HG02610 (cell line): ENCODE measurements around the gene GABRA5.

ENCODE experiments used
- ATAC-seq: cut with Tn5 transposase; IDR thresholded peaks from one replicate; pipeline ENCODE4 v1.9.1; 2021; ENCODE audit warnings: mild to moderate bottlenecking, moderate library complexity; ENCODE audit not compliant: unreplicated experiment

Gene GABRA5

DNA sequence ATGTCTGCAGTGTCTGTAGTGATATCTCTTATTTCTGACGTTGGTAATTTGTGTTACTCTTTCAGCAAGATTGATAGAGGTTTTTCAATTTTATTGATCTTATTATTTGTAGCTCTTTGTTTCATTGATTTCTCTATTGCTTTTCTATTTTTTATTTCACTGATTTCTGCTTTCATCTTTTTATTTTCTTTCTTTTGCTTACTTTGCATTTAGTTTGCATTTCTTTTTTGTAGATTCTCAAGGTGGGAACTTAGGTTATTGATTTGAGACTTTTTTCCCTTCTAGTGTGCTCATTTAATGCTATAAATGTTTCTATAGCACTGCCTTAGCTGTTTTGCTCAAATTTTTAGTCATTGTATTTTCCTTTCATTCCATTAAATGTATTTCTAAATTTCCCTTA lies 54.6 kb downstream of the GABRA5 start:
- no peak for ATAC-seq

DNA sequence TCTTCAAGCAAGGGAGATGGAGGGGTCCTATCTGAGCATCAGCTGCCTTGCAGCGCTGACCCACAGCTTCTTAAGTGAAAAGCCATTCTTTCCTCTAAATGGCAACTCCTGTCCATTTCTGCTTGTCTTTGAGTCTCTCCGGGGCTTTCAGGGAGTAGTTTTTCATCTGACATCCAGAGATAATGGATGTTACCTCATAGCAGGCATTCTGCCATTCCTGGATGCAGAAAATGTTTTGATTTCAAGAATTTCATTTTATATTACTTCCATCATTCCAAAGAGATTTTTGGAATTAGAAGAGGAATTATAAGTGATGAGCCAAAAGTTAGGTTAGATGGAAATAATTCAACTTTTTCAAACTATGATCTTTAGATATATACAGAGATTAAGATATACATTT lies 59.2 kb downstream of the GABRA5 start:
- no peak for ATAC-seq

DNA sequence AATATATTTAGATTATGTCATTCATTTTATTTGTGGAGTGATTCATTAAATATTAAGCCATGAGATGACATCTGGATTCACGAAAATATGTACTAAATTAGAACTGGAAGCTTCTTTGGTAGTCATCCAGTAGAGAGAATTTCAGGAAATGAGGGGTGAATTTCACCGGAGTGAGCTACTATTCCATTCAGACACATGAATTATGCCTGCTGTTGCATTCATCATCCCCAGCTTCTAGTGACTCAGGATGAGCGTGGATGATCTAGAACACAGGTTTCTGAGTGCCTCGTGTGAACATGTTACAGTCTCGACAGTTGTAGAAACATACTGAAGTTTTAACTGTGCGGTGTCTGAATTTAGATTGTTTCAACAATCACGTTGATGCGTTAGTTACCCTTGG lies 61.2 kb downstream of the GABRA5 start:
- no peak for ATAC-seq

DNA sequence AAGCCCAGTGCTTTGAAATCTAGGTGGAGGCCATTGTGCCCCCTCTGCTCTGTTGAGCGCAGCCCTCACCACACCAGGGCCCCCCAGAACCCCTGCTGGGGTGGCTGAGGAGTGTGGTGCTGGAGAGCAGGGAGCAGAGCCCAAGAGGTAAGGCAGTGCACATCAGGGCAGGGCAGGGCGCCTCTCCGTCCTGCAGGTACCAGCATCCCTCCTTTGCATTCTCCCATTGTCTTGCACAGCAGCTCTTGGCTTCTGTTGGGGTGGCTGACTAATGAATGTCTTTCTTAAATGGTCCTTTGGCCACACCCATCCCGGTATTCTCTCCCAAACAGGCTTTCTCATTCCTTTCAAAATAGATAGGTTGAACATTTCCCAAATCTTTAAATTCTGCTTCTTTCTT lies 62.7 kb downstream of the GABRA5 start:
- no peak for ATAC-seq

DNA sequence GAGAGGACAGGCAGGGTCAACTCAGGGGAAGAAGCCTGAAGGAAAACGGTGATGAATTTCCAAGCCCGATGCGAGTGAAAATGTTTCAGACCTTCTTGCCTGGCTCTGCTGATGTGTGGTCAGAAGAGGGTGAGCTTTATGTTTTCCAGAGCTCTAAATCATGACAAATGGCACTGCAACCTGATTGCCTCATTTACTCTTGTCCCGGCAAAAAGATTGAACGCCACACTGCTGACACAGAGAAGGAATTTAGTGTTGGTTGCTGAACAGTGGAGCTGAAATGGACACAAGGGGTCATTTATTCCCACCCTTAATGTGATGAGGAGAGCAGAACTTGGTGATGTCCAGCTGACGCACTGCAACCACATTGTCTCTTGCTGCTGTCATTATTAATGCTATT lies 68.0 kb downstream of the GABRA5 start:
- no peak for ATAC-seq

DNA sequence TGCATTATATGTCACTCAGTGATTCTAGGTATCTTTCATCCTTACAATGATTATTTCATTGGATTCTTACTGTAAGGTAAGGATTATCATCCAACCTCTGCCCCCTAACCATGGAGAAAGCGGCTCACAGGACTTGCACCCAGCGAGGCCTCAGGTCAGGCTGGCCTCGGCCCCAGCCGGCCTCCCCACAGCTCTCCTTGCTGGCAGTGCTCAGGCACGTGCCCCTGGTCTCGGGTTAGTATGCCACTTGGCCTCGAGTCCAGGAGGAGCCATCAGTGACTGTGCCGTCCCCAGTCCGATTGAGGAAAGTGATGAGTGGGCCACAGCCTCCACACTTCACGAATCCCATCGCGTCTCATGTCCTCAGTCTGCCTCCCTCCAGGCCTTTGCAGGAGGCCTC lies 68.5 kb downstream of the GABRA5 start:
- no peak for ATAC-seq

DNA sequence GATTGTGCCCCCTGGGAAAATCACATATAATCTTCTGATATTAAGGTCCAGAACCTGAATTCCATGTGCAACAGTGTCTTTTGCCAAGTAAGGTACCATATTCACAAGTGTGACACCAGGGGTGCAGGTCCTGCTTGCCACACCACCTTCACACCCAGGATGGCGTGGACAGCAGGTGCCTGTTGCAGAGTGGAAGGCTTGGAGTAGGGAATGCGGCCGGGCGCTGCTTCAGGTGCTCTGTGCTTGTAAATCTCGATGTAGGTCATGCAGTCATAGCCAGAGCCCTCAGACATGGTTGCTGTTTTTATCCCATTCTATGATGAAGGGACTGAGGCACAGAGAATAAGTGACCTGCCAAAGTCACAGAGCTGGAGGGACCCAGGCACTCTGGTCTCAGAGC lies 69.6 kb downstream of the GABRA5 start:
- ATAC-seq: no peak

DNA sequence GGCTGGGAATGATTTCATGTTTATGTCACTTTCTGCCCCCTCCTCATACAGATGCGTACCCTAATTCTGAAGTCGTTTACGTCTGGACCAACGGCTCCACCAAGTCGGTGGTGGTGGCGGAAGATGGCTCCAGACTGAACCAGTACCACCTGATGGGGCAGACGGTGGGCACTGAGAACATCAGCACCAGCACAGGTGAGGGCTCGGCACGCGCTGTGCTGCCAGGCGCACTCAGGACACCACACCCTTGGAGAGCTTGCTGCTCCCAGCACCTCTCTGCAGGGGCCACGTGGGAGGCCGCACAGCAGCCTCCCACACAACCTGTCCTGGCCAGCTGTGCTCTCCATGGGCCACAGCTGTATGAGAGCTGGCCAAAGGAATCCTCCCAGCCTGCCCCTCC lies 70.3 kb downstream of the GABRA5 start:
- ATAC-seq: no peak

DNA sequence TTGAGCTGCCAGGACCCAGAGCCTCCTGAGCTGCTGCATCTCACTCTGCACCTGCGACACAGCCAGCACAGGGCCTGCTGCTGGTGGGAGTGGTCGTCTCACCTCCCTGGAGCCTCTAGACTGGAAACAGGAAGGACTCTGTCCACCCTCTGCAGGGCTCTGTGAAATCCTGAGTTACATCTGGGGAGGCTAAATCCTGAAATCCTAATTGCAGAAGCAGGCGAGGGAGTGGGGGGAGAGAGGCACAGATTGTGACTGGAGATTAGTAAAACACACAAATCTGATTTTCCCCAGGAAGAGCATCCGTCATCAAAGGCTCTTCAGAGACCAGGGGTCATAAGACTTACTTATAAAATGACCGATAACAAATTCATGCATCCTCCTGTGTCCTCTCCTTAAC lies 72.5 kb downstream of the GABRA5 start:
- no peak for ATAC-seq

DNA sequence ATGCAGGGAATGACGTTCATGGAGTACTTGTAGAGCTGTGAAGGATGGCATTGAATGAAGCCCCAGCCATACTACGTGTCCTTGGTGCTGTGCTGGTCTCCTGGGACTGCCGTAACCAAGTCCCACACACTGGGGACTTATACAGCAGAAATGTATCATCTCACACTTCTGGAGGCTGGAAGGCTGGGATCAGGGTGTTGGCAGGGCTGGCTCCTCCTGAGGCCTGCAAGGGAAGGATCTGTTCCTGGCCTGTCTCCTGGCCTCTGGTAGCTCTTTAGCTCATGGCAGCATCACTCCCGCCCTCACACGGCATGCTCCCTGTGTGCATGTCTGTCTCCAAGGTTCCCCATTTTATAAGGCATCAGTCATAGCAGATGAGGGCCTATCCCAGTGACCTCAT lies 74.6 kb downstream of the GABRA5 start:
- no peak for ATAC-seq

DNA sequence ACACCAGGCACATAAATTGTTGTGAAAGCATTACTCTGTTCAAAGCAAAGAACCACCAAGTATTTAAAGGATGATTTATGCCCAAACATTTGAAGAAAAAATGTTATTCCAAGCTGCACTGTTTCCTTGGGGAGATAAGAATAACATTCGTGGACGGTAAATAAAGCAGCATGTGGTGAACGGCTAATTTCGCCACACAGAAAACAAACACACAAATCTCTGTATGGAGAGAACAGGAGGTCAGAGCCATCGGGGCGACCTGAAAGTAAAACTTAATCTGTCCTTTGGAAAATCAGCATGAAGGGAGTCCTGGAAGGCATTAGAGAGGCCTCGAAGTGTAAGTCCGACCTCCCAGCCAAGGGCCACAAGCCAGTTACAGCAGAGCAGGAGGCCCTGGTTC lies 77.0 kb downstream of the GABRA5 start:
- no peak for ATAC-seq

DNA sequence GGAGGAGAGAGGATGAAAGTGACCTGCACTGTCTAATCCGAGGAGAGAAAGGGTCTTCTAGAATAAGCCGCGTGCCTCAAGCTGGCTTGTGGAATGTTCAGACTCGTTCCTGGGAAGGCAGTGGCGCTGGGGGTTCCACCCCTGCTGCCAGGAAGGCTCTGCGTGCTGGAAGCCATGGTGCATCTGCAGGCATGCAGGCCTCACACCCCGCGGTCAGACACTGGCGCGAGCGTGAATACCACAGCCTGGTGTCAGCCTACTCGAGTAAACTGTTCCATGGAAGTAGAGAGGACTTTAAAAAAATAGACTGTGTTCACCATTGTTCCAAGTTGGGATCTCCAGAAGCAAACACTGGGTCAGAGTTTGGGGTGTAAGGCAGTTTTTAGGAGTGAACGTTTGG lies 78.2 kb downstream of the GABRA5 start:
- no peak for ATAC-seq

DNA sequence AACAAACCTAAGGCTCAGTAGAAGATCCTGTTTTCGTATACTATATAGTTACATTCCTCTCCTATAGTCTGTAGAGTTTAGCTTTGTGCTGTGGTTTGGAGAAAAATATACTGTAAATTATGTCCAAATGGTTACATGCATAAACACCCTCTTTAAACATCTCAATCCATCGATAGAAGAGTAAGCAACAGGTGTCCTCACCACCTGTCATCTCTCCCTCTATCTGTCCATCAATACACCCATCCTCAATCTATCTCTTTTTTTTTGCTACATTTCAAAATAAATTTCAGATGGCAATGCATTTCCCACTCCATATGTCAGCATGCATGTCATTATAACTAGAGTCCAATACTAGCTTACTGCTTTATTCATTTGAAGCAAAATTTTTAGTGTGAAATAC lies 83.1 kb downstream of the GABRA5 start:
- no peak for ATAC-seq

DNA sequence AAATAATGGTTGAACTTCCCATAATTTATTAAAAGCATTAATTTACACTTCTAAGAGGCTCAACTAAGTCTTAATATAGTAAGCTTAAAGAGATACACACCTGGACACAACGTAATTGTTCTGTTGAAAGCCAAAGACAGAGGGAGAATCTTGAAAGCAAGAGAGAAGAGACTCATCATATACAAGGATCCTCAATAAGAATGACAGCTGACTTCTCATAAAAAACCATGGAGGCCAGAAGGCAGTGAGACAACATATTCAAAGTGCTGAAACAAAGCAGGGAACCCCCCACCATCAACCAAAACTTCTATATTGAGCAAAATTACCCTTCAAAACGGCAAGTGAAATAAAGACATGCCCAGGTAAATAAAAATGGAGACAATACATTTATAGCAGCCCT lies 87.5 kb downstream of the GABRA5 start:
- no peak for ATAC-seq

DNA sequence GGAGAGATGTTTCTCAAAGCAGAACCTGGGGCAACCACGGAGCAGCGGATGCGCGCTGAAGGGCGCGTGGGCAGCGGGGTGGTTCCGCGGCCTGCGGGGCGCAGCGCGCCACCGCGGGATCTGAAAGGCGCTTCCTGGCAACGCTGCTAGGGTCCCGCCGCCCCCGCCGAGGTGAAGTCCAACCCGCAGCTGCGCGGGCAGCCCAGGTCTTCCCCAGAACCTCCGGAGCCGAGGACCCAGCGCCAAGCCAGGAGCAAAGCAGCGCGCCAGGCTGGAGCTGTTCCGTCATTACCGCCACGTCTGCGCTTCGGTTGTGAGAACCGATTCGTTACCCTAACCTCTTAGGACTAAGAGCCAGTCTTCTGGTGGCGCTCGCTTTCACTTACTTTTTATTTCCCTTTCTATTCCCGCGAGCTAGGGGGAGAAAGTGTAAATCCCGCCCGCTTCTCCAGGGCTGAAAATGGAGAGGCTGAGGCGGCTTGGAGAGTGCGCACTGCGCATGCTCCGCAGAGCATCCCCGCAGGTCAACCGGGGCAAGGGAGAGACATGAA lies 100.9 kb downstream of the GABRA5 start:
- no peak for ATAC-seq

DNA sequence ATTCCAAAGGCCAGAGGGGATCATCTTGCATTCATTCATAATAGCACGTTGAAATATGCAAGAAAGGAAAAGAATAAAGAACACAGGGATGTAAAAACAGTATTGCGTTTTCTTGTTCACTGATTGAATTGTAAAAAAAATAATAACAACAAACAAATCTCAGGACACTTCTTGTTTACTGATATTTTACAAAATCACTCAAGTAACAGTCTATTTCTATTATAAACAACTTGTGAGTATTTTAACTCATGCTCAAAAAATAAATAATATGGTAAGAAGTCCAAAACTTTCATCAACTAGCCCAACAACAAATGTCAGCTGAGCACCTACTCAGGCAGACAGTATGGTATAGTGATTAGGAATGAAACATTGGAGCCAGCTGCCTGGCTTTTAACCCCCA lies 101.9 kb downstream of the GABRA5 start:
- no peak for ATAC-seq

DNA sequence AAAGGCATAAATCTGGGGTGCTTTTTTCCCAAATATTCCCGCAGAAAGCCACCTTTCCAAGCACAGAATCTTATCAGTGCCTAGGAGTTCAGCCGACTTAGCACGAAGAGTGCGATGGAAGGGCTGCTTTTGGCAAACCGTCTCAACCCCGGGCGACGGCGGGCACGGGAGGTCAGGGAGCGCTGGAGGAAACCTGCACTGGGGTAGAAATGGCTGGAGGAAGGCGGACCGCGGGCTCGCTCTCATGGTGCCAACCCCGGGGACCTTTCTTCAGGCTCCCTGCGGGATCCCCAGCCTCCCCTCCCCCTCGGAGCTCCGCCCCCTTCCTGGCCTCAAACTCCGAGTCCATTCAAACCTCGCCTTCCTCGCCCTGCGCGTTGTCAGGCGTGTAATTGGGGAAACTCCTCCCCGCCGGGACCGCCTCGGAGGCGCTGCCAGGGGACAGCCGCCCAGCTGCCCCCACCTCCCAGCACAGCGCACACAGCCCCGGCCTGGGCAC lies 103.9 kb downstream of the GABRA5 start, which contains the start of gene GABRG3:
Gene GABRG3 (plus strand): TSS at position 470 of the 499 bp plus-strand sequence.
- ATAC-seq: no peak

DNA sequence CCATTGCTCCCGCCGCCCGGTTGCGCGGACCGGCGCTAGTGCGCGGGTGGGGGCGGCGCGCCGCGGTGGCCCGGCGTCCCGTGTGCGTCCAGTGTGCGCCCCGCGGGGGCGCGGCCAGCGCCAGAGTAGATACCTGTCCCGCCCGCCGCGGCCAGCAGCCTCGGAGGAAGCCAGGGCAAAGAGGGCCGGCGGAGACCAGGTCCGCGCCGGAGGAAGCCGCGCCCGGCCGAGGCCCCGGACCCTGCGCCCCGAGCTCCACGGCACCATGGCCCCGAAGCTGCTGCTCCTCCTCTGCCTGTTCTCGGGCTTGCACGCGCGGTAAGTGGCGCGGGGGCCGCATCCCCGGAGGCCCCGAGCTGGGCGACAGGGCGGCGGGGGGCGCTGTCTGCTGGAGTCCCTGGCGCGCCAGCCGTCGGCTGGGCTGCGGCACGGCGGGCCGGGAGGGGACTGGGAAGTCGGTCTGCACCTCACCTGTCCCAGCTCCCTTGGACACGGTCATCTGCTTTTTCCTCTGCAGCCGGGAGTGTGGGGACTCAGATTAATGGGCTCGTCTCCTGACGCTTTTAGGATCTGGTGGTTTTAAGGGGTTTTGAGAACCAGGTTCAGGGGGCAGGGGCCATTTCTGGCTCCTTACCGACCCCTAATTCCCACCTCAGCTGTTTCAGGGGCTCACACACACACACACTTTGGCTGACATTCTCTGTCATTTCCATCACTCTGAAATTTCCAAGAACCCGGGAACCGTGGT lies 104.6 kb downstream of the GABRA5 start:
- ATAC-seq: no peak

DNA sequence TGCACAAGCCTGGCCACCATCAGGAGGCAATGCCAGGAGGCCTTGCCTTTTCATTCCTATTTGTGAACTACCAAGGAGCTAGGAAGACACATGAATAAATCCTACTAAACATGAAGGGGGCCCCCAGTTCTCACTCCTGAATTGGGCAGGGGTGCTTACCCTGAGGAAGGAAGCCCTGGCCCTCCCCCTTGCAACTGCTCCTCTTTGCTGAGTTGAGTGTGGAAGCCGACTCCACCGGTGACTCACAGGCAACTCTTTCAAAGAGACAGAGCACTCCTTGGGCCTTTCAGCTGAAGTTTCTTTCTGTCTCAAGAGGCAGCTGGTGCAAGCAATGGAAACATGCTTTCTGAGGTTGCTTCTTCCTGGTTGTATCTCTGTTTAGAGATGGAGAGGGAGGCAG lies 105.8 kb downstream of the GABRA5 start:
- ATAC-seq: no peak

DNA sequence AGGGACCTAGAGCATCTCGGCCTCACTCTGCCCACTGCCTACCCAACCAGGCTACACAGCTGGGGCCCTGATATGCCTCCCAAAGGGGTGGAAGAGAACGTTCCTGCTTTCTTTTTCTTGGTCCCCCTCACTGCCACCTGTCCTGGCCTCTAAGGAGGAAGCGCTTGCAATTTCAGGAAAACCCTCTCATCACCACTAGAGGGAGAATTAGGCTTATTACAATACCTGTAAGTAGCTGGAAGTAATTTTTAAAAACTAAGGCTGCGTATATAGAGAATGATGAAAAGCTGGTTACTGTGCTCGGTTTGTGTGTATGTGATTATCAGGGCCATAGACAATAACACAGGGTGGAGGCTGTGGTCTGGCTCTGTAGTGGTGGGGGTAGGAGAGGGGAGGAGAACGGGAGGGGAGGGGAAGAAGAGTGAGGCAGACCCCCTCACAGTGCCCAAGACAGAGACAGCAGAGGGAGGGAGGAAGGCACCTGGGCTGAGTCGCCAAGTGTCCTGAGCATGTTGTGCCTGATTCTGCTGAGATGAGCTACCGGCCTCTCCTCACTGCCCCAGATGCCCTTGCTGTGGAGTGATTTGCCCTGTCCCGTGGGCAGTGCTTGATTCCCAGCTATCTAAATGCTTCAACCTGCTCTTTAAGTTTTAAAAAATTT lies 107.4 kb downstream of the GABRA5 start:
- ATAC-seq: no peak

DNA sequence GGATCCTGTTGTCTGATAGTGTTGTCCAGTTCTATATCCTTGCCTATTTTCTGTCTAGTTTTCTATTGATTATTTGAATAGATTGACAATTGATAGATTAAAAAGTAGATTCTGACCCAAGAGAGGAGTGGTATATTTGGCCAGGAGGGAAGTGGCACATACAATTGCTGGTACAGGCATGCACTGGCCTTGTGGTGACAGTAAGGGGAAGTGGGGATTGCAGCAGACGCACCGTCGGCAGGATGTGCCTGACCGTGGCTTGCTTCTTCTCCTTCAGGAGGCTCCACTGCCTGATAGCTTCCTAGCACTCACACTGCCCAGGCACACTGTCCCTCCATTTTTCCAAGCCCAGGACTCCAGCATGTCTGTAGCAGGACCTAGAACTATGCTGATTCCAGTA lies 114.6 kb downstream of the GABRA5 start:
- ATAC-seq: no peak

DNA sequence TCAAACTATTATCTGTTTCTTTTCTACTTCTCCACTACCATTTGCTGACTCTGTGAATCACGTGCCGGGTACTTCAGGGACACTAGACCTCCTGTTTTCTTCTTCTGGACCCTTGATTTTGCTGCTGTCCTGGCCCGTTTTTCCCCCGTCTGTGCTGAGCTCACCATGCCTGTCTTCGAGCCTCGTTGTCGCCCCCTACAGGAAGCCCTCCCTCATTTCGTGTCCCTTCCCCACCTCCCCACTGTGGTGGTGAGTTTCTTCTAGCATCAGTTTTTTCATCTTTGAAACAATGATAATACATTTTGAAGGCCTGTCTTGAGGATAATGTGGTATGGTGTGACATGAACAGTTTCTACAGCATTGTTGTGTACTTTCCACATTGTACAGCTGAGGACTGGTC lies 117.0 kb downstream of the GABRA5 start:
- no peak for ATAC-seq
